GM19023 (cell line): ENCODE measurements around the gene MRGPRX1.
"Not testable (repeated sequence)": the region's sequence is repeated elsewhere in the genome, so short reads cannot be mapped to it uniquely, and the experiment has no call there.

Source experiments
- ATAC-seq: cut with Tn5 transposase; IDR thresholded peaks from one replicate; pipeline ENCODE4 v1.9.1; 2021; ENCODE audit warnings: mild to moderate bottlenecking, moderate library complexity; ENCODE audit not compliant: unreplicated experiment

Gene MRGPRX1

GRCh38 chr11:18939314-18939713 lies at the start of gene MRGPRX1:
Gene MRGPRX1 (minus strand): TSS chr11:18939414. CDS start chr11:18934784, 4,630 bp downstream.
- ATAC-seq, result no peak

- ATAC-seq, result no peak
These were observed 48.4 kb upstream of the MRGPRX1 start for GRCh38 chr11:18987454-18988231.

- no peak for ATAC-seq
These were observed 47.5 kb upstream of the MRGPRX1 start for GRCh38 chr11:18986744-18987143.

- ATAC-seq, result no peak
These were observed 42.7 kb upstream of the MRGPRX1 start for GRCh38 chr11:18981897-18982296.

- ATAC-seq, result no peak
These were observed 35.0 kb upstream of the MRGPRX1 start for GRCh38 chr11:18974192-18974591.

GRCh38 chr11:18972336-18972735 lies 33.1 kb upstream of the MRGPRX1 start:
- ATAC-seq, result no peak

GRCh38 chr11:18969720-18970119 lies 30.5 kb upstream of the MRGPRX1 start:
- ATAC-seq, result no peak

GRCh38 chr11:18958221-18958910 lies 19.2 kb upstream of the MRGPRX1 start:
- no peak for ATAC-seq

- ATAC-seq, result no peak
These were observed 17.4 kb upstream of the MRGPRX1 start for GRCh38 chr11:18956630-18957029.

- no peak for ATAC-seq
These were observed 3.1 kb downstream of the MRGPRX1 start for GRCh38 chr11:18936002-18936673.

GRCh38 chr11:18934195-18934814 lies 4.9 kb downstream of the MRGPRX1 start:
- ATAC-seq, result no peak

GRCh38 chr11:18927550-18928322 lies 11.5 kb downstream of the MRGPRX1 start:
- ATAC-seq, result no peak

- ATAC-seq, result not testable (repeated sequence)
These were observed 13.8 kb downstream of the MRGPRX1 start for GRCh38 chr11:18925426-18925825.

GRCh38 chr11:18912883-18913282 lies 26.3 kb downstream of the MRGPRX1 start:
- no peak for ATAC-seq

GRCh38 chr11:18907391-18907790 lies 31.8 kb downstream of the MRGPRX1 start:
- ATAC-seq, result no peak

GRCh38 chr11:18900637-18901036 lies 38.6 kb downstream of the MRGPRX1 start:
- not testable (repeated sequence) for ATAC-seq

- not testable (repeated sequence) for ATAC-seq
These were observed 39.0 kb downstream of the MRGPRX1 start for GRCh38 chr11:18900151-18900611.

GRCh38 chr11:18891712-18892111 lies 47.5 kb downstream of the MRGPRX1 start:
- not testable (repeated sequence) for ATAC-seq

GRCh38 chr11:18890615-18891014 lies 48.6 kb downstream of the MRGPRX1 start:
- ATAC-seq, result no peak
